ENCODE measurements around the gene PRPF6. TPM values are rescaled to one million over a fixed set of nuclear protein-coding genes. Genes with fewer than 3 reads are reported as not detected.

PRPF6 gene
- total RNA-seq, 4 donors from 2014 or later, result 39.3 to 68.4 (median 47.7) TPM

DNA sequence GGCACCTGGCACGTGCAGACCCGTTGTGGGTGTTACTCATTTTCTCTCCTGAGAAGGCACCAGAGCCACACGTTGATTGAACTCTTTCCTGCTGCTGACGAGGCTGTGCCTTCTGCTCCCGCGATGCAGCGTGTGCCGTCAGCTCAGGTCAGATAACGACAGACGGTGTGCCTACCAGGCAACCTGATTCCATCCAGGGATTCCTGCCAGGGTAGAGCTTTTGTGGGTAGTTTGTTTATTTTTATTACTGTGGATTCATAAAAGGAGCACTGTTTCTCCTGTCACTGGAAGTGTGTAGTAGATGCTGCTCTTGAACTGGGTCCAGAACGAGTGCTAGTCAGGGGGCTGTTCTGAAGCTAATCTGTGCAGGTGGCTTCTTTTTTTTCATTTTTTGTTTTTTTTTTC, 20.7 kb downstream of the PRPF6 start:
- DNase-seq, result no peak
- H3K4me3 ChIP-seq, result no peak overlapping the region
- intact Hi-C loops (cut with DNase I; ENCODE audit: low total_unique reads) (no loop called here), in situ Hi-C loops (cut with MboI; ENCODE audit: low sequenced_read_pairs in 4 of 4) (no loop called here)
- ATAC-seq, result peak; percentile 71 to 74
- TF ChIP-seq POLR2A (IDR thresholded peaks at IDR 0.05), result no peak
- TF ChIP-seq CTCF (IDR thresholded peaks at IDR 0.05 in 4 of 5, conservative IDR thresholded peaks at IDR 0.05 in 1 of 5), result no peak
- no peaks in the 10 kb centered on the region for H3K4me1 ChIP-seq
- H3K27me3 ChIP-seq, result no peaks in the 10 kb centered on the region
- H3K9me3 ChIP-seq, result no peaks in the 10 kb centered on the region
- H3K27ac ChIP-seq, result peak overlapping the region in 1 of 4 donors; percentile 34
- H3K36me3 ChIP-seq, result peaks cover 0 to 67% of the 10 kb centered on the region in 2 donors

DNA sequence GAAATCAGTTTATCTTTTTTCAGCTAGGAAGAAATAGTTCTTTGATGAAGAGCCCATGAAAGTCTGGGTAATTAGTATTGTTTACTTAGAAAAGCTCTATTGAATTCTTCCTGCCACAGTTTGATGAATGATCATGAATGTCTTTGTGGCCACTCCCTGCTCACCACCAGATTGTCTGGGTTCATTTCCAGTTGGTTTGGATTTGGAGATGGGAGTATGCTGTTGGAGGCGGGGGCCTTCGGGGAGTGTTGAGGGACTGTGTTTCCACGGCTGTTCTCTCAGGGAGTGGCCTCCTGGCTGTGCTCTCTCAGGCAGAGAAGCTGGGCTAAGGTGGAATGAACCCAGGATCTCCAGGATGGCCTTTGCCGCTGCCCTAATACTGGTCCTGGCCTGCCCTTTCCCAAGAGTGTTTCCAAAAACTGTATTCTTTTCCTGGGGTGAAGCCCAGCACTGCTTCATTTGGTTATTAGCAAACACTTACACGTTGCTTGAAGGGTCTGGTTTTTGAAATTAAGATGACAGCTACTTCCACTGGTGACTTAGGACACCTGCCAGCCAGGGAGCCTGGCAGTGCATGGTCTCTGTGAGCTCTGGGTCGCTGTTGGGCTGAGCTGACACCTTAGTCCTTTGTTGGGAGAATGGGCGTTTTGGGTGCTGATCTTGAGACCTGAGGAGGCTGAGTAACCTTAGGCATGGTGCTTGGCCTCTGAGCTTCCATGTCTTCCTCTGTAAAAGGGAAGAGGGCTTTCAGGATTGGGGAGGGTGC, 23.2 kb downstream of the PRPF6 start:
- Histone ChIP-seq H3K27me3 (no peaks in the 10 kb centered on the region), H3K27ac (no peak overlapping the region), H3K36me3 (peaks cover 0 to 51% of the 10 kb centered on the region in 2 donors), H3K9me3 (no peaks in the 10 kb centered on the region), H3K4me1 (no peaks in the 10 kb centered on the region), H3K4me3 (no peak overlapping the region)
- TF ChIP-seq POLR2A (IDR thresholded peaks at IDR 0.05) (no peak), CTCF (IDR thresholded peaks at IDR 0.05 in 4 of 5, conservative IDR thresholded peaks at IDR 0.05 in 1 of 5) (no peak)
- in situ Hi-C loops (cut with MboI; ENCODE audit: low sequenced_read_pairs in 4 of 4), result no loop called here
- intact Hi-C loops (cut with DNase I; ENCODE audit: low total_unique reads), result no loop called here
- ATAC-seq, result no peak
- no peak for DNase-seq

GRCh38 chr20:64005394-64005793, 24.5 kb downstream of the PRPF6 start:
- intact Hi-C loops (cut with DNase I; ENCODE audit: low total_unique reads), result no loop called here

DNA sequence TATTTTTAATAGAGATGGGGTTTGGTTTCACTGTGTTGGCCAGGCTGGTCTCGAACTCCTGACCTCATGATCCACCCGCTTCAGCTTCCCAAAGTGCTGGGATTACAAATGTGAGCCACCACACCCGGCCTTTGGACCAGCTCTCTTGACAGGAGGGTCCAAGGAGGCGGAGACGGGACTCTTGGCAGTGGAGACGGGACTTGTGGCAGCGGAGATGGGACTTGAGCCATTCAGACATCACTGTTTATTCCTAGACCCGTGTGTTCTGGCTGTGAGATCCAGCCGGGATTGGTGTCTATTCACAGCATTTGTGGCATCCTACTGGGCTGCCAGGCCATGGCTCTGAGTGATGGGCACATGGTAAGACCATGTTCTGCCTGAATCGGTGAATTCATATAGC, 25.6 kb downstream of the PRPF6 start:
- DNase-seq (no peak), ATAC-seq (no peak)
- Histone ChIP-seq H3K36me3 (peaks cover 0 to 47% of the 10 kb centered on the region in 2 donors), H3K4me1 (no peaks in the 10 kb centered on the region), H3K27me3 (no peaks in the 10 kb centered on the region), H3K9me3 (no peaks in the 10 kb centered on the region), H3K27ac (no peak overlapping the region), H3K4me3 (no peak overlapping the region)
- intact Hi-C loops (cut with DNase I; ENCODE audit: low total_unique reads), result no loop called here
- in situ Hi-C loops (cut with MboI; ENCODE audit: low sequenced_read_pairs in 4 of 4), result no loop called here
- no peak for TF ChIP-seq CTCF (IDR thresholded peaks at IDR 0.05 in 4 of 5, conservative IDR thresholded peaks at IDR 0.05 in 1 of 5)
- TF ChIP-seq POLR2A (IDR thresholded peaks at IDR 0.05), result no peak

More at GRCh38 chr20:64005394-64005793, 24.5 kb downstream of the PRPF6 start:
- DNase-seq (no peak), ATAC-seq (no peak)
- no peak for TF ChIP-seq CTCF (IDR thresholded peaks at IDR 0.05 in 4 of 5, conservative IDR thresholded peaks at IDR 0.05 in 1 of 5)
- no peak for TF ChIP-seq POLR2A (IDR thresholded peaks at IDR 0.05)
- H3K9me3 ChIP-seq, result no peaks in the 10 kb centered on the region
- H3K4me1 ChIP-seq, result no peaks in the 10 kb centered on the region
- peaks cover 0 to 46% of the 10 kb centered on the region in 2 donors for H3K36me3 ChIP-seq
- in situ Hi-C loops (cut with MboI; ENCODE audit: low sequenced_read_pairs in 4 of 4), result no loop called here
- no peaks in the 10 kb centered on the region for H3K27me3 ChIP-seq
- no peak overlapping the region for H3K27ac ChIP-seq
- H3K4me3 ChIP-seq, result no peak overlapping the region

All from gastrocnemius medialis (tissue), 4 donors.